Measurements from ENCODE around the gene CACNA1G.

- TF ChIP-seq CTCF (IDR thresholded peaks at IDR 0.05; ENCODE audit: extremely low read depth in 1 of 2, insufficient read depth in 1 of 2, low read depth in 1 of 2, low read length in 2 of 2): no peak
- TF ChIP-seq POLR2A (IDR thresholded peaks at IDR 0.05; ENCODE audit: low read depth, low read length): no peak
- no peak for TF ChIP-seq MAX (IDR thresholded peaks at IDR 0.05; ENCODE audit: insufficient read depth, insufficient read length)
- TF ChIP-seq JUN (IDR thresholded peaks at IDR 0.05; ENCODE audit: borderline replicate concordance, insufficient read depth, insufficient read length, low read depth): no peak
- no peak for TF ChIP-seq GATA2 (IDR thresholded peaks at IDR 0.05; ENCODE audit: insufficient read depth, insufficient read length, low read depth, low read length)
- no peak for TF ChIP-seq FOS (IDR thresholded peaks at IDR 0.05; ENCODE audit: borderline replicate concordance, insufficient read depth, low read length)
Measured at GRCh38 chr17:50561746-50562141, 1.2 kb downstream of the CACNA1G start.

Measured in endothelial cell of umbilical vein (primary cell).